HG02798 (cell line): ENCODE data around the gene ANKRD50.

Experiments
- ATAC-seq: cut with Tn5 transposase; IDR thresholded peaks from one replicate; pipeline ENCODE4 v1.9.1; 2021; ENCODE audit warnings: mild to moderate bottlenecking; ENCODE audit not compliant: unreplicated experiment, poor library complexity

ANKRD50 gene

GRCh38 chr4:124712372-124713184, at the start of gene ANKRD50:
Gene ANKRD50, minus strand, starts transcription at chr4:124712732. Its CDS starts 2,221 bp downstream, at chr4:124710511.
- ATAC-seq: peak; percentile 76

- ATAC-seq: no peak
These were observed 44.6 kb upstream of the ANKRD50 start for GRCh38 chr4:124757126-124757525.

DNA sequence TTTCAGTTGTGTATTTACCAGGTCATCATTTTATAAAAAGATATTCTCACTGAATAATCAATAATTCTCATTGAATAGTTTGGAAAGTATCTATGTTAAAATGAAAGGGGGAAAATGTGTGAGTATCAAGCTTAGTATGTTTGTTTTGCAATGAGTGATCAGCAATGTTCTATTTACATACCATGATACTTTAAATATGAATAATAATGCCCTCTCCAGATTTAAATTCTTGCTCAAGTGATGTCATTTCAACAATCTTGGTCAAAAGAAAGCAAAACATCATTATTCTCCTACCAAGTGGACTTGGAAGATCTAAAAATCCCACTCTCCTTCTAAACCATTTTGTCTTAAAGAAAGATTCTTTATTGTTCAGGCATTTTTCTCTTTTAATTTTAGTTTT, 42.1 kb upstream of the ANKRD50 start:
- ATAC-seq: no peak

GRCh38 chr4:124753941-124754581, 41.5 kb upstream of the ANKRD50 start:
- ATAC-seq: no peak

DNA sequence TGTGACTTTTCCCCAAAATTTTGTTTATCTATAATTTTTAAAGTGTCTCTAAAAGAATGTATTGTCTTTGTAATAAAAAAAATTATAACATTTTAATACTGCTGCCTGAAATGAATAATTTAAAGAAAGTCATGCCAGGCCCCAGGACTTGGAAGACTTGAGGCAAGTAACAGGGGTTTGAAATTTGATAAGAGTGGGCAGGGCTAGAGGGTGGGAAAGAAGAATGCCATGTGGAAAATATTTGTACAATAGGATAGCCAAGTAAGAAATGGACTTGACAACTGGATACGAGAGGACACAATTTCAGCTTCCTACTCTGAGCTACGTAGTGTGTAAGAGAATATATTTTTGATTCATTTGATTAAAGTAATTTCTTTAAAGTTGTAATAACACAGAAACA, 36.9 kb upstream of the ANKRD50 start:
- no peak for ATAC-seq

- ATAC-seq: no peak
These were observed 36.4 kb upstream of the ANKRD50 start for GRCh38 chr4:124748965-124749364.

- ATAC-seq: no peak
These were observed 33.7 kb upstream of the ANKRD50 start for GRCh38 chr4:124745985-124746801.

GRCh38 chr4:124743711-124744110, 31.2 kb upstream of the ANKRD50 start:
- ATAC-seq: no peak

GRCh38 chr4:124740501-124740900, 28.0 kb upstream of the ANKRD50 start:
- ATAC-seq: no peak

GRCh38 chr4:124738994-124739393, 26.5 kb upstream of the ANKRD50 start:
- no peak for ATAC-seq

DNA sequence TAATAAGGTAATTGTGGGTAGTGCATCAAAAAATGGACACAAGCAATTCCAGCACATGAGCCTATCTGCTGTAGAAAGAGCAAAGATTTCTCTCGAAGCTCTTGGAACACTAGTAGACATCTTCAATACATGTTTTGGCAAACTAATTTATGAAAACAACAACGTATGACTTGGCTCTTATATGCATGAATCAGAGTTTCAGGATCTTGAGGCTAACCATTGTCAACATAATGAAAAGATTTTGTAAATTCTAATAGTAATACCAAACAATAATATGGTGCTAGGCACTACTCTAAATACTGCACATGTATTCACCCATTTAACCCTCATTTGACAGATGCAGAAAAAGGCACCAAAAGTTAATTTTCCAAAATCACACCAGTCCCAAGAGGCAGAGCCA, 25.1 kb upstream of the ANKRD50 start:
- no peak for ATAC-seq

GRCh38 chr4:124736526-124736925, 24.0 kb upstream of the ANKRD50 start:
- ATAC-seq: no peak

DNA sequence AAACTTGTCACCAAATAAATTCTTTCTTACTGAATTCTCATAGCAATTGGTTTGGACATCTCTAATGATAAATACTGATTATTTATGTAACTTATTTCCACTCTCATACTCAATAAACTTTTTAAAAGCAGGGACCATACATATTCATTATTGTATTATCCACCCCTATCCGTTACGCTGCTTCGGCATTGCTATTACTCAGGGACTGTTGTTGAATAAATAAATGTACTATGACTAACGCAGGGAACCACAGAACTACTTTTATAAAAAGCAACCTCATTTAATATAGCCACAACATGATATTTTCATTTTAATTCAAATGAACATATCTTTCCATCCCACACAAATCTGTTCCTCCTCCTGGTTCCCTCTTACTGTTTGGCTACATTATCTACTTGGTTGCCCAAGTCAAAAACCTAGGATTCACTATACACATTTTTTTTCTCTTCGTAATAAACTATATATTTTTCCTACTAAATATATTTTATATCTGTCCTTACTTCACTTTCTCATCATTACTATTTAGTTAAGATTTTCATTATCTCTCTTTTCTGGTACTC, 14.9 kb upstream of the ANKRD50 start:
- no peak for ATAC-seq

- ATAC-seq: no peak
These were observed 13.7 kb upstream of the ANKRD50 start for GRCh38 chr4:124726269-124726668.

- no peak for ATAC-seq
These were observed 9.5 kb upstream of the ANKRD50 start for GRCh38 chr4:124722071-124722470.

- ATAC-seq: no peak
These were observed 4.6 kb upstream of the ANKRD50 start for GRCh38 chr4:124717101-124717500.

GRCh38 chr4:124713185-124713592, 657 bp upstream of the ANKRD50 start:
- peak; percentile 50 for ATAC-seq

GRCh38 chr4:124711471-124712371, 811 bp downstream of the ANKRD50 start:
- ATAC-seq: peak; percentile 30

- ATAC-seq: no peak
These were observed 1.6 kb downstream of the ANKRD50 start for GRCh38 chr4:124710911-124711310.
